Measurements from ENCODE around the gene STPG1.

STPG1 gene

DNA sequence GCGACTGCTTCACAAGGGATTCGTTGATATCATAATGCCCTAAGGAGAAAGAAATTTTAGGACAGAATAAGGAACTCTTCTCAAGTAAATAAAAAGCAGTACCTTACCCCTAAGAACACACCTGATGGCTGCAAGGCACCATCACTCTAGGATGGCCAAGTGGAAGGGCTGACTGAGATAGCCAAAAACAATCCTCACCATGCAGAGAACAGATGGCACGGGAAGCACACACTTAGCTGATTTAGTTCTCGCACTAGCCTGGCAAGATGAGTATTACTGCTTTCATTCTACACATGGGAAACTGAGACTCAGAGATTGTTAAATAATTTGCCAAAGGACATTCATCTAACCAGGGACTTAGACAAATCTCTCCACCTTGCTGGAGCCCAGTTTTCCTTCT is 43.8 kb downstream of the STPG1 start:
- no peak for DNase-seq (ENCODE audit: low read depth)

DNA sequence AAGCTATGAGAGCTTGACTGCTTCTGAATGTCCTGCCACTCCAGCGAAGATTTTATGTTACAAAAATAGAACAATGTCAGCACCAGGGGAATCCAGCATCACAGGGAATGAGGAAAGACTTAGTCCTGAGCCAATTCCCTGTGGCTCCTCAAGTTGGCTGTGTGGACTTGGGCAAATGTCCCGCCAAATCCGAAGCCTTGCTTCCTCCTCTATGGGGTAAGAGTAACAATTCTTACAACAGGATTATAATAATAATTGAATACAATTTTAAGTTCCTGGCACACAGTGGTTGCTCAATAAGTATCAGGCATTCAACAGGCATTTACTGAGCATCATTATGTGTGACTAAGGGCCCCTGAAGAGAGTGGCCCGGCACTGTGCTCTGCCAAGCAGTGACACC is 44.4 kb downstream of the STPG1 start:
- no peak for DNase-seq (ENCODE audit: low read depth)

DNA sequence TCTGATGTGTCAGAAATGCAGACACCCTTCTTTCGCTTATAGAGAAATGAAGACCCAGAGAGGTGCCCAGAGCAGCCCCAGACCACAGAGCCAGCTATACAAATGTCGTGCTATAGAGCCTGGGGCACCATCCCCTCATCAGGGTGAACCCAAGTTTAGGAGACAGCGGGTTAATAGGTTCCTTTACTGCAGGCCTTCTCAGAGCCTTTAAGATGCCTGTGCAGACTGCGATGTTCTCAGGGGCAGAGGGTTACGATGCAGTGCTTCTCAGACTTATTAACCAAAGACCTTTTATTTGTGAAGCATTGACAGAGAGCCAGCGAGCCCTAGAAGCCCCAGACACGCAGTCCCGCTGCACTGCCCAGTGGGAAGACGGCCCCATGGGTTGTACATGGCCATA is 46.9 kb downstream of the STPG1 start:
- no peak for DNase-seq (ENCODE audit: low read depth)

DNA sequence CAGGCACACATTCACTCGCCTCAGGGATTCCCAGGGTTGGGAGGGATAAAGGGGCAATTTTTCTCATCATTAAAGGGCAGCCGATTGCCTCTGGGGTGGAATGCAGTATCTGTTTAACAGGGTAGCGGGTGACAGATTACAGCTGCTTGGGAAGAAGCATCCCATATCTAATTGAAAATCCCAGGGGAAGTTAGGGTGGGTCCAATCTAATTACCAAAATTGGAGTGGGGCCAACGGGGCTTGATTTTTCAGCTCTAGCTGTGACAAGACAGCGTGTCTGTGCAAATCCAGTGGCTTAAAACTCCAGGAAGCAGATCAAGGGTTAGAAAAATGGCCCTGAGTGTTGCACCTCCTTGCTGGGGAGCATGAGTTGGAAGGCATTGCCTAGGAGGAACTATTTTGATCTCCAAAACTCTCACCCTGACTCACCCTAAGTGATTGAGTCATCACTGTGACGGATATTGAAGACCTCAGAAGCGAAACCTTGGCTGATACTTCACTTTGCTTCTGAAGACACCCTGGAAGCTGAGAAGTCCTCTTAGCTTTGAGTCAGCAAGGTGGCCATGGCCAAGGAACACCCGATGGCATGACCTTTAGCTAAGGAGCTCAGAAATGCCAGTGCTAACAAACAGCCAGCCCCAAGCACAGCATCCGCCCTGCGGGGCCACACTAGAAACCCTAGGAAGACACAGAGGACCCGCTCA is 48.5 kb downstream of the STPG1 start:
- DNase-seq (ENCODE audit: low read depth) = no peak

DNA sequence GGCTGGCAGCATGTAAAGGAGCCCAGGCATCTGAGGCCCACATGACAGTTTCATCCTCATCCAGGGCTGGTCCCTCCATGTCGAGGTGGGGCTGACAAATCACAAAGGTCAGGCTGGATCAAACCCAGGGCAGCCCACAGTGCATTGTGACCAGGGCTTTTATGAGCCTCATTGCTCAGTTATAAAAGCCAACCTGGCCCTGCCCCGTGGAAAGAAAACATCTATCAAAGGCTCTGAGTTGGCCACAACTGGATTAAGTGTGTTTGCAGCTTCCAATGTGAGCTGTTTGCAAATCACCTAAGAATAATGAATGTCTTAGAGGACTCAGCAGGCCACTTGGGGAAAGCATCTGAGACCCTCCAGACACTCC is 49.0 kb downstream of the STPG1 start:
- DNase-seq (ENCODE audit: low read depth) = no peak

DNA sequence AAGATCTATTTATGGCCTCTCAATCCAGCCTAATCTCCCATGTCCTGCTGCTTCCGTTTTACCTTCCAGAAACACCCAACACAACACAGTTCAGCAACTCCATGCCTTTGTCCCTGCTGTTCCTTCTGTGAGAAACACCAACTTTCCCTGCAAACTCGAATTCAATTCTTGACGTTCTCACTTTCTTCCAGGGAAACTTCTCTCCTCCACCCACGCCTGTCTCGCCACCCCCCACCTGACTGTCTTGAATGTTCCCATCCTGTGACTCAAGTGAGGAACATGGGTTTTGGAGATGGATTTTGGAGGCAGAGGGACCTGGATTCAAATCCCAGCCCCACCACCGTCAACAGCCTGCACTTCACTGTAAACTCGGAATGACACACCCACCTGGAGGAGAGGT is 49.6 kb downstream of the STPG1 start:
- DNase-seq (ENCODE audit: low read depth) = no peak

DNA sequence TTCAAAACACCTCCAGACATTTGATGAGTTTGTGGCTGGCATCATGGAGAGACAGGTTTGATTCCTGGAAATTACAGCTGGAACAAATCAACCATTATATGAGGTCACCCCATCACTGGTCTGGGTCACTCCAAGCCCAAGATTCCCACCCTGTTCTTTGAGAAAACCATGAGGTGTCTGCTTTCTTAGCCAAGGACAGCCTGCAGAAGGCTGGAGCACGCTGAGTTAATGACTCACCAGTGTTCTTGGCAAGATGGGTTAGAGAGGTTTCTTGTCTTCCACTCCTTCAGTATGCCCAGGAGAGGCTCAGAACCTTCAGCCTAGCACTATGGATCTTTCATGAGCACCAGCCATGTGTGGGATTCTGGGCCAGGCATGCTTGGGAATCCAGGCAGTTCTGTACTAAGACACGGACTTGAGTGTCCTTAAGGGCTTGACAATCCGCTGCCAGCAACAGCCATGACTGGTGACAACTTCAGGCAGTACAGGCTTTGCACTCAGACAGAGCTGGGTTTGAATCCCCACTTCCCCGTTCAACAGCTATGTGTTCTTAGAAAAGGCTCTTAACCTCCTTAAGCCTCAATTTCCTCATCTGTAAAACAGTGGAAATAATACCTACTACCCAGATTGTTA is 50.5 kb downstream of the STPG1 start:
- no peak for DNase-seq (ENCODE audit: low read depth)

DNA sequence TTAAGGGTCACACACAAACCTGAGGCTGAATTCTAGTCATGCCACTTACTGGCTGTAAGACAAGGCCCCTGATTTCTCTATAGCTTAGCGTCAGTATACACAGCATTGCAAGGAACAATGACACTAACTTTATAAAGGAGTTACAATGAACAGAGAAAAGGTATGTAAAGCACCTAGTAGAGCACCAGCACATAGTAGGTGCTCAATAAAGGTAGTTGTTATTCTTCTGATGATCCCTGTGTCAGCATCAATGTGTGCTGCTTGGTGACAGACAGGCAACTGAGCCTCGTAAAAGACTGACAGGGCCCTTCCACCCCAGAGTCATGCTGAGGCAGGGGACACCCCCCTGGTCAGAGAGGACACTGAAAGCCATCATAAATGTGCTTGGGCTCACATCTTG is 51.2 kb downstream of the STPG1 start:
- DNase-seq (ENCODE audit: low read depth) = no peak

DNA sequence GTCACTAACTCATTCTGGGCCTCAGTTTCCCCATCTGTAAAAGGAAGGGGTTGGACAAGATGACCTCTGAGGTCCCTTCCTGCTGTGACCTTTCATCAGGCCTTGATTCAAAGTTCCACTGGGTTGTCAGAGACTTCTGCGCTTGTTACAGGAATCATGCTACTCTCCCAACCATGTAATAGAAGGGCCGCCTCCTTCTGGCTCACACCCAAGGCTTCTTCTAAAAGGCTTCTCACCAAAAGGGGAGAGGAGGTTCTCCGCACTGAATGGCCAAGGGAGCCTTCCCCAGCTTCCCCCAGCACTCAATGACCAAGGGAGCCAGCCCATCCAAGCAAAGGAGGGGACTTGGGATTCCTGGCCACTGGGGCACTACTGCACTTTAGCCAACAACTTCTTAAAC is 51.8 kb downstream of the STPG1 start:
- DNase-seq (ENCODE audit: low read depth) = no peak

DNA sequence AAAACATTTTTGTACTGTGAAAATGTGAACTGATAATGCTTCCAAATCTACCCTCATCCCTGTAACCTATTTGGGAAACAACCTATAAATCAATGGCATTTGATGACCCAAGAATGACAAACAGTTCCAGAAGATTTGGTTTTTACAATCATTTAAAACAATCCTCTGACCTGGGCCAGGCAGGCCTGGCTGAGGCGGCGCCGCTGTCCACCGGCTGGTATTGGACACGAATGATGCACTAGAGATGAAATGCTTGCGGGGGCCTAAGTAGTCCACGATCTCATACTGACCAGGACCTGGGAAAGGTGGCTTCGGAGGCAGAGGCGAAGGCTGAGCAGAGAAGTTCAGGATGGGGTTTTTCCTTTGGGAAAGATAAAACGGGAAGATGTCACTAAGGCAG is 52.9 kb downstream of the STPG1 start:
- DNase-seq (ENCODE audit: low read depth) = no peak

DNA sequence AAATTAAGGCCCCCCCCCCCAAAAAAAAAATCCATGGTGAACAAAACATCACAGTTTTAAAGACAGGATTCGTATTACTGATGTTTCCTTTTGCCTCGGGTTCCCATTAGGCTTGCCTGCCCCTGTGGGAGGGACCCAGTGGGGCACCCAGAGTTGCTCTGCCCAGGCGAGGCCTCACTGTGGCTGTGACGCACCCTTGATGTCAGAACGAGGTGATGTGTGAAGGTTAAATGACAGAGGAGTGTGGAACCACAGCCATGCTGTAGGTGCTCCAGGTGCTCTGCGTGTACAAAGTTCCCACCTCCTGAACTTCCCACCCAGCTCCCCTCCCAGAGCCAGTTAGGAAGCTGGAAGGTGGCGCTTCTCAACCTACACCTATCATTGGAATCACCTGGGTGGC is 56.5 kb downstream of the STPG1 start:
- DNase-seq (ENCODE audit: low read depth) = no peak

DNA sequence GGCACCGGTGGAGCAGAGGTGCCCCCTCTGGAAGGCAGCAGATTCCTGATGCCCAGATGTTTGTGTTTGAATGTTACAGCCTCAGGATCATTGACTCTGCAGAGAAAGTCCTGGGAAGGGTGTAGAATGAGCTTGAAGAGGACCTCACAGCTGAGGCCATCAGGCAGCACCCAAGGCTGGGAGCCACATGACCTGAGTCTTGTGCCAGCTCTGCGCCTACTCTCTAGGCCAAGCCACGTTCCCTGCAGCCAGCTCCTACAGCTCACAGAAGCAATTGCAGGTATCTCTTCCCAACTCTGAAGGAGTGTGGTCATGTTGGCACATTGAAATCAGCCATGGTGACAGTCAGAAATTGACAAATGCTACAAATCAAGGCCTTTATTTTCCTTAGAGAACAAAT is 58.1 kb downstream of the STPG1 start:
- DNase-seq (ENCODE audit: low read depth) = no peak

DNA sequence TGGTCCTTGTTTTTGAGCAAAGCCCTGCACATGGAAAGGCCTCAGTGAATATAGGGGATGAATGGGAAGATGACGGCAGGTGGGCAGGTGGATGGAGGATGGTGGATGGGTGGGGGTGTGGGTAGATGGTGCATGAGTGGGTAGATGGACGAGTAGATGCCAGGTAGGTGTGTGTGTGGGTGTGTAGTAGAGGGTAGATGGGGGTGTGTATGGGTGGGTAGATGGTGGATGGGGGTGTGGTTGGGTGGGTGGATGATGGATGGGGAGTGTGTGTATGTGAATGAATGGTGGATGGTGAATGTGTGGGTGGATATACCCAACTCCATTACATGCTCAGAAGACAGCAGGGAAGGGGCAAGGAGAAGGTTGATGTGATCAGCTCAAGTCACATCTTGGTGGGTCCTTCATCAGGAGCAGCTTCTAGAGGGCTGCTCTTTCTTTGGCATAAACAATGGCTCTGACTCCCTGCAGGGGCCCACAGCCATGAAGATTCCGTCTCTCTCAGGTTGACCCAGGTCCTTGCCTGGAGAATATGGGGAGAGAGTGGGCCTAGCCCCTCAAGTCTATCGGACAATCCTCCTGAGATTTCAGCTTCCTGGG is 60.2 kb downstream of the STPG1 start:
- DNase-seq (ENCODE audit: low read depth) = no peak

DNA sequence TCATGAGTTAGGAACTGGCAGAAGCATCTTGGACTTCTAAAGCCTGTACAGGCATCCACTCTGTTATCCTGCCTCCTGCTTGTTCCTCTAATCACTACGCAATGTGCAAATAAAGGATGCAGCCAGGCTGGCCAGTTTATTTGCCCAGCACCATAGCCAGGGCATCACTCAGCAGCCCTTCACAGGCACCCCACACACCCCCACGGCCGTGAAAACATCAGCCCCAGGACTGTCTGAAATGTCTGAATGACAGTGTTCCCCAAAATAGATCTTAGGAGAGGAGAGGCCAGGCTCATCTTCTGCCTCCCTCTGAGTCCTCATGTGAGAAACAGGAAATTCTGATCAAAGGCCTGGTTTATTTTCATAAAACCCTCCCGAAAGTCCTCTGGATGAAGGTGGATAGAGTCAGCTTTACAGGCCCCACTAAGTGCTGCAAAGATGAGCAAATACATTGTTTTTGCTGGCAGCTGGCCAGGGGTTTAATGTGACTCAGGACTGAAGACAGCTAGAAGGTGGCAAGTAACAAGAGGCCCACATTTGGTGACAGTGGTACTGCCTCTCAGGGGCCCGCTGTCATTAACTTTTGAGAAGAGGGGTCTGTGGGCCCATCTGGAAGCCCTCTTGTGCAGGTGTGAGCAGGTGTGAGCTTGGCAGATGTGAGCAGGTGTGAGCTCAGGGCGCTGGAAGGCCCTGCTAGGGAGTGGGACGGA is 61.5 kb downstream of the STPG1 start:
- DNase-seq (ENCODE audit: low read depth) = no peak

DNA sequence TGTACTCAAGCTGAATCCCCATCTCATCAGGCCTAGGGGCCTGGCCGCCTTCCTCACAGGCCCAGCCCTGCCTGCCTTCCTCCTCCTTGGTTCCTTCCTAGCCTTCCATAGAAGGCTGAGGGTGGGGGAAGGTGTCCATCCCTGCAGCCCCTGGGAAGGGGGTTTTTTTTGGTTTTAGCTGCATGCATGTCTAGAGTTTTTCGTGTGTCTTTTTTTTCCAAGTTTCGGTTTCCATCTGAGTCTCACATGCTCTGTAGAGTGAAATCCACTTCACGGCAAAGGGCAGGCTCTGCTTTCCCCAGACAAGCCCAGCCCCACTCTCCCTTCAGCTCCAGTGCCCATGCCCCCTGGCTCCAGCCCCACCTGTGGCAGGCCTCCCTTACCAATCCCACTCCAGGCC is 62.3 kb downstream of the STPG1 start:
- DNase-seq (ENCODE audit: low read depth) = no peak

DNA sequence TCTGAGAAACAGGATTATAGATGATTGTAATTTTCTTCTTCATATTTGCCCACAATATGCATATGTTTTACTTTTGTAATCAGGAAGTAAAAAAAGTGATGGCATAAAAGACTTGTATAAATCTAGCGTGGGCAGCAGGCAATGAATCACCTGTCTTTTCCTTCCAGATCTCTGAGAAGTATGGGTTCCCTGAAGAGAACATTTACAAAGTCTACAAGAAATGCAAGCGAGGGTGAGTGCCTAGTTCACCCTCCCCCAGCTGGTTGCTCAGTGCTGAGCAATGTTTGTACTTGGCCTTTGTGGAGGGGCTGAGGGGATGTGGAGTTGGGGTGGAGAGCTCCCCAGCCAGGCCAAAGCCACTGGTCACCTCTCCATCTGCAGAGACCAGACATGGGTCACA is 63.7 kb downstream of the STPG1 start:
- no peak for DNase-seq (ENCODE audit: low read depth)

DNA sequence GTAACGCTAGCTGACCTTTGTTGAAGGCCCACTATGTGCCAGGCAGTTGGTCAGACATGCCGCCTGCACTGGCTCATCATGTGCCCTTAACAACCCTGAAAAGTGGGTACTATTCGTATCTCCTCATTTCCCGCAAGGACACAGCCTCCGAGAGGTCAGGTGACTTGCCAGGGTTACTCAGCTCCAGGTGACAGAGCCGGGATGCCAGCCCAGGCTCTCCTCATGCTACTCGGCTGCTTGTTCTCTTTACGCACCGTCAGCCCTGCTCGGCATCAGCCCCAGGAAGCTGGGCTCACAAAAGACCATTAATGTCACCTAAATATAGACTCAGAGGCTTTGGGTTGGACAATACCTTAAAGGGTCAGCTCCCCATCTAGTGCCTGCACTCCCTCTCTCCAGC is 65.4 kb downstream of the STPG1 start:
- no peak for DNase-seq (ENCODE audit: low read depth)

DNA sequence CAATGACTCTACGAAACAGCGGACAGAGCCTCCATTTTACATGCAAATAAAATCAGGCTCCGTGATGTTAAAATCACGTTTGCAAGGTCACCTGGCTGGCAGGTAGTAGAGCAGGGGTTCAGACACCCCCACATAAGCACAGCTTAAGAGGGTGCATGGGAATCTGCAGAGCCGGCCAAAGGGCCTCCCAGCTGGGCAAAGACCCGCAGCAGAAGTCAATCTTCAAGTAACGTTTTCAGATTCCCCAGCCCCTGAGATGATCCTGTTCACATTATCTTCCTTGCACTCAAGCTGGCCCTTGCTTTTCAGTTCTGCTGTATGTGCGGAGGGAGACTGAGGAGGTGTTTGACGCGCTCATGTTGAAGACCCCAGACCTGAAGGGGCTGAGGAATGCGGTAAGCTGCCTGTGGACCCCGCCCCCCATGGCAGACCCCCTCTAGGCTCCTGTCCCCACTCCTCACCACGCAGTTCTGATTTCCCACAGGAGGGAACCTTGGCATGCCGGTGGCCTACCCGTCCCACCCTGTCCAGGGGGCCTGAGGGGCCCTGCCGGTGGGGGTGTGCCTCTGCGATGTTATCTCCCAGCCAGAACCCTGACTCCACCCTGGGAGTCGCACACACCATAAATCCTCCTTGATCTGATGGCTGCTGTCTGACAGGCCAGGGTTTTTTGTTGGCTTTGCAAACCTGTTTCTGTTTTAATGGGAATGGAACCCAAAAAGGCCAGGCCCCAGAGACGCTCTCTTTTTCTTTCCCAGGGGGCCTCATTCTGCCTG is 66.2 kb downstream of the STPG1 start:
- no peak for DNase-seq (ENCODE audit: low read depth)

DNA sequence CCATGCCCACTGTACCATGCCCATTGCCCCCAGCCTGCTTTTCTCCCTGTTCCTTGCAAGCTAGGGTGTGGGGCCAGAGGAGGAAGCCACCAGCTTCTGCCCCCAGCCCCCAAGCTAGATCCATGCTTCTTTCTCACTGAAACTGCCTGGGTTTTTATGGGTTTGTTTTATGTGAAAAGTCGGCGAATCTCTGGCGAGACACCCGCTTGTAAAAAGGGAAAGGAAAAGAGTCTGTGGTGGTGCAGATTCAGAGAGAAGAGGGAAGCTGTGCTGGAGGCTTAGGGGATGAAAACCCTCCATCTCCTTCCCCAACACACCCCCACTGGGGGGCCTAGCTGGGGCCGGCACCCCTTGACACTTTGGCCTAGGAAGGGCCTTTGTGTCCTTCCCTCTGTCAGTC is 68.2 kb downstream of the STPG1 start:
- DNase-seq (ENCODE audit: low read depth) = no peak

DNA sequence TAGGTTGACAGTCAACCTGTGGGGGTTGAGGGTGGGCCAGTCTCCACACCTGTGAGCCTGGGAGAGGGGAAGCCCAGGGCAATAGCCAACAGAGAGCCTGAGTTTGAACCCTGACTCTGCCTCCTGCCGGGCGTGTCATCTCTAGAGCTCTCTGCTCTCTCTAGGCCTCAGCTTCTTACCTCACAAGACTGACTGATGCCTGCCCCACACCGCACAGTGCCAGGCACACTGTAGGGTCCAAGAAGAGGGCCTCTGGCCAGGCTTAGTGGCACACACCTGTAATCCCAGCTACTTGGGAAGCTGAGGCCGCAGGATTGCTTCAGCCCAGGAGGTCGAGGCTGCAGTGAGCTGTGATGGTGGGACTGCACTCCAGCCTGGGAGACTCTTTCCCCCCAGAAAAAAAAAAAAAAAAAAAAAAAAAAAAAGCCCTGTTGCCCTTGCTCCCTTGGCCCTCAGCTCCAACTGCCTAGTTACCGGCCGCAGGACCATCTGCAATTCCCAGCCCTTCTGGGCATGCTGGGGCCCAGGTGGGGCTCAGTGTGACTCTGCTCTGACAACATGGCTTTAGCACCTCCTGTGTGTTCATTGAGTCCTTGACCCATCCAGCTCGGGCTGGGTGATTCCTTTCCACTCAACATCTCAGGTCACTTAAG is 69.4 kb downstream of the STPG1 start:
- DNase-seq (ENCODE audit: low read depth) = no peak

DNA sequence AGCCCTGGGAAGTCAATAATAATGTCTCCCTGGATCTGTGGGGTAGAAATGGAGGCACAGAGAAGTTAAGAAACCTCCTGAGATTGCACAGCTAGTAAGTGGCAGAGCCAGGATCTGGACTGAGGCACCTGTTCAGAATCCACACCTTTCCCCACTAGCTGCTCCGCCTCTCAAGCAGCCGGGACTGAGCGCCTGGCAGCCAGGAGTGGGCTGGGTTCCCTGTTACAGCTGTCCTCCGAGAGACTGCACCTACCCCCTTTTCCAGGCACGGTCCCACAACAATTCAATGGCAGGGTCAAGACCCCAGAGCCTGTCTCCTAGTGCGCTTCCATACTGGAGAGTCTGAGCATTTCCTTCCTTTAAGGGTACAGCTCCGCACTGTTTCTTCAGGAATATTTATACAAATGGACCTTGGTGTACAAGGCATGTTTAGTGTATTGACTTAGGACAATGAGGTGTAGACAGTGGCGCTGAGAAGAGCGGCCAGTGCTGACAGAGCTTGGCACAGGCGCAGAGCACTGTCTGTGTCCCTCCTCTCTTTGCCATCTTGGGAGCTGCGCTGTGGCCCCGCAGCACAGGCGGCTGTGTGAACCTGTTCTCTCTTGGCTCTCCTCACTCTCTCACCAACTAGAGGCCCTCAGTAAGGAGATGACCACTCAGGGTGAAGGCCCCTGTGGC is 70.0 kb downstream of the STPG1 start:
- DNase-seq (ENCODE audit: low read depth) = no peak

Data from activated gamma-delta T cell treated with anti-CD3 and anti-CD28 coated beads, Interleukin-2, amount 50 U/mL, for 16 hours (primary cell).